OCI-M1 (cell line): ENCODE results near the gene TTLL10.

Source experiments
- DNase-seq: peaks from one replicate; lab custom pipeline; 2025; lab: John Stamatoyannopoulos, UW

The TTLL10 gene

GRCh38 chr1:1206376-1206965 lies 32.8 kb downstream of the TTLL10 start, which contains the start of gene TNFRSF18:
Gene TNFRSF18 (minus strand): TSS chr1:1206592. CDS start chr1:1206571, 21 bp downstream.
- DNase-seq, result no peak

DNA sequence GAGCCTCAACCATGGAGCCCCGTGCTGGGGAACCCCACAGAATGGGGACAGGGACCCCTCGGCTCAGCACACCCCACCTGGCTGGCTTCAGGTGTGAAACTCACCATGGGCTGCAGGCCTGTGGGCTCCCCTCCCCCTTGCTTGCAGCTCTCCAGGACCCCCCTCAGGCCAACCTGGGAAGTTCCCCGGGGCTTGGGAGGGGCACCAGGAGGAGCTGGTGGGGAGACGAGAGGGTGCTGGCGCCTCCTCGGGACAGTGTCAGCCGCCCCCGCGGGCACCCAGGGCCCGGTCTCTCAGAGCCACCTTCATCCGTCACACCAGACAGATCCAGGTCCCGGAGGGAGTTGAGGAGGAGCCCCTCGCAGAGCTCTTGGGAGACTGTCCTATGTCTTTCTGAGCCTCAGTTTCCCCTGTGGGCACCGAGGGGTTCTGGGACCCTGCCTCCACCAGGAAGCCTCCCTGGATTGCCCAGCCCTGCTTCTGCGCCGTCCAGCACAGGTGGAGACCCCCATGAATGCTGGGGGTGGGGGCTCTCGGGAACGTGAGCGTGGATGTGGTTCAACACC lies 33.4 kb downstream of the TTLL10 start:
- no peak for DNase-seq

DNA sequence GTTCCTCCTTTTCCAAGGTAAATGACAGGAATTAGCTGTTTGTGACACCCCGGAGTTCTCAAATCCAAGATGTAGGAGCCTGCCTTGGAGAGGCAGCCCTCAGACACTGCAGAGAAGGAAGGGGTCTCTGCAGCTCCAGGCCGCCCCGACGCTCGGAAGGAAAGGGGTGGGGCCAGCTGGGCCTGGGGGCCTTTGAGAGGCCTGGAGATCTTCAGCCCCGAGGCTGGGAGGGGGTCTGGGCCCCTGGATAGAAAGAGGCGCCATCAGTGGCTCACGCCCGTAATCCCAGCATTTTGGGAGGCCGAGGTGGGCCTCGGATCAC lies 33.9 kb downstream of the TTLL10 start:
- no peak for DNase-seq

- DNase-seq, result peak; percentile 33
Observed at GRCh38 chr1:1208713-1209433, 35.2 kb downstream of the TTLL10 start.

GRCh38 chr1:1210726-1211540 lies 37.3 kb downstream of the TTLL10 start:
- no peak for DNase-seq

DNA sequence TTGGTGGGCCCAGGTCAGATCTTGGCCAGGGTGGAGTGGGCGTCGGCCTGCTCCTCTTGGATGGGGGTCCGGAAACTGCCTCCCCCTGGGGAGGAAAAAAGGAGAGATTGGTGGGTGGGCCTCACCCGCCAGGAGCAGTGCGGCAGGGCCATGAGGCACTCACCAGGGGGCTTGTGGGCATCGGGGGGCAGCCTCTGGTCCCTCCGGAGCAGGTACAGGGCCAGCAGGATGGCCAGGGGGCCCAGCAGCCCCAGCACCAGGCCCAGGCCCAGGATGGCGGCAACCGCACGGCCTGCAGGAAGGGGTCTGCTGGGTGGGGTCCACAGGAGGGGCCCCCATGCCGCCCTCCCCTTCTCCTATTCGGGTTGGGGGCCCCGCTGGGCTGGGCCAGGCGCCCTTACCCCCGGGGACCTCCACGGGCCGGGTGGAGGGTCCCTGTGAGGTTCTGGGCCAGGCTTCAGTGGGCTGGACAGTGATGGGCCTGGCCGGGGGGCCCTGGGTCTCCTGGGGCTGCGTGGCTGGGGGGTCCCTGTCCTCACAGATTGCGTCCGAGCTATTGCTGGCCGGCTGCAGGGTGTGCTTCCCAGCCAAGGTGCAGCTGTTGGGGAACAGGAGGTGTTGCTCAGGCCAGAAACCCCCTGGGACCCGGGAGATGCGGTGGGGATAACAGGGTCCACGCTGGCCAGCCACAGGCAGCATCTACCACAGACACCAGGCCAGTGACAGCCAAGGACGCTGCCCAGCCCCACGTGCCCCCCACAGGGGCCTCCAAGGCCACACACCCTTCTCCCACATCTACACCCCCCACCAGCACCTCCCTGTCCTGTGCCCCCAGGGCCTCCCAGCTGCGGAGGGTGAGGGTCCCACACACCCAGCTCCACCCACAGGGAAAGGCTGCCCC lies 38.1 kb downstream of the TTLL10 start:
- DNase-seq, result no peak

DNA sequence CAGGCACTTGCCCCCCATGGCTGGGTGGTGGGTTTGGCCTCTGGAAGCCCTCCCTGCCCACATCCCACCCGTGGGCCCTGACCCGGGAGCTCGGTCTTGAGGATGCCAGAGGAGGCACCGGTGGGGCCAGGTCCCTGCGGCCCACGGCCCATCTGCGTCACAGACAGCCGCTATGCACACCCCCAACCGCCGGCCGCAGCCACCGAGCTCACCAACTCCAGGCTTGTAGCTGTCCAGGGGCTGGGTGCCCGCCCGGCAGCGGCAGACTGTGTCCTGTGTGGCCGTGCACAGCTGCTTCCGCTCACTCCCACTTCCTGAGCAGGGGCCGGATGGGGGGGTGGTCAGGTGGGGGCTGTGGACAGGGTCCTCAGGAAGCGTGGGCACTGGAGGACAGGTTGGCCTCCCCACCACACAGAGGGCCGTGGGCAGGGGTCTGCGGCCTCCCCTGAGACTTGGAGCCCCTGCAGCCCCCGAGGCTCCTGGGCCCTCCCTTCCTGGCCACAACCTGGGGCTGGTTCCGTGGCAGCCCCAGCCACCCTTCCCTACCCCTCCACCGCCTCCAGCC lies 39.2 kb downstream of the TTLL10 start:
- no peak for DNase-seq

DNA sequence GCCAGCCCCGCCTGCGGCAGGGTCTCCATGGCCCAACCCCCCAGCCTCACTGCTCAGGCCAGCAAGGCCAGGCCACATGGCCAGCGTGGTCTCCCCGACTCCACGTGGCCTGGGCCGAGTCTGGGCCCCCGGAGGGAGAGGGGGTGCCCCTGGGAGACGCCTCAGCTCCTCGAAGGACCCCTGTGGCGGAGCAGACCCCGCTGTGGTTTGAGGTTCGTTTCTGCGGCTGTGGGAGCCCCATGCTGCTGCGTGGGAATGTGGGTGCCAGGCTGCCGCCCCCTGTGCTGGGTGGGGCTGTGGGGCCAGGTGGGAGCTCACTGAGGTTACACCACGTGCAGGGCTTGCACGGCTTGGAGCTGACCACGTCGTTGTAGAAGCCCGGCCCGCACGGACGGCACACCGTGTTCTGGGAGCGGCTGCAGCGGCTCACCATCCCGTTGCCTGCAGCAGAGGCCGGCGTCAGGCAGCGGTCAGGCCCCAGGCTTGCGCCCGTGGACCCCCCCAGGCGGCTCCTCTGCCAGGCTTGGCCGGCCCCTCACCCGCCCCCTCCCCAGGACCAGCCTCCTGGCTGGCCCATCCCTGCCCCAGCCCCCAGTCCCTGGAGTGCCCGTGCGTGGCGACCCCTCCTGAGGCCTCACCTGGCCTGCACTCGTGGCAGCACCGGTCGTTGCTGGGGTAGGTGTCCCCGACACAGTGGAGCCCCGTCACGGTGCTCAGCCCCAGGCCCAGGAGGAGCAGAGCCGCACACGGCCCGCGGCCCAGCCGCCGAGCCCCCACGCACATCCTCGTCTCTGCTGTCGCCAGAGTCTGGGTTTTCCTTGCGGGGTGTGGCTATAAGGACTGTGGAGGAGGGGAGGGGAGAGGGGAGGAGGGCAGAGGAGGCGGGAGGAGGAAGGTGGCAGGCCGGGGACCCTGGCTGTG lies 39.9 kb downstream of the TTLL10 start, which contains the start of gene TNFRSF4:
TNFRSF4 (minus strand) TSS at position 809 of the 921 bp plus-strand sequence; CDS start at position 783, 26 bp downstream.
- no peak for DNase-seq

GRCh38 chr1:1215080-1215676 lies 41.5 kb downstream of the TTLL10 start:
- DNase-seq, result no peak

DNA sequence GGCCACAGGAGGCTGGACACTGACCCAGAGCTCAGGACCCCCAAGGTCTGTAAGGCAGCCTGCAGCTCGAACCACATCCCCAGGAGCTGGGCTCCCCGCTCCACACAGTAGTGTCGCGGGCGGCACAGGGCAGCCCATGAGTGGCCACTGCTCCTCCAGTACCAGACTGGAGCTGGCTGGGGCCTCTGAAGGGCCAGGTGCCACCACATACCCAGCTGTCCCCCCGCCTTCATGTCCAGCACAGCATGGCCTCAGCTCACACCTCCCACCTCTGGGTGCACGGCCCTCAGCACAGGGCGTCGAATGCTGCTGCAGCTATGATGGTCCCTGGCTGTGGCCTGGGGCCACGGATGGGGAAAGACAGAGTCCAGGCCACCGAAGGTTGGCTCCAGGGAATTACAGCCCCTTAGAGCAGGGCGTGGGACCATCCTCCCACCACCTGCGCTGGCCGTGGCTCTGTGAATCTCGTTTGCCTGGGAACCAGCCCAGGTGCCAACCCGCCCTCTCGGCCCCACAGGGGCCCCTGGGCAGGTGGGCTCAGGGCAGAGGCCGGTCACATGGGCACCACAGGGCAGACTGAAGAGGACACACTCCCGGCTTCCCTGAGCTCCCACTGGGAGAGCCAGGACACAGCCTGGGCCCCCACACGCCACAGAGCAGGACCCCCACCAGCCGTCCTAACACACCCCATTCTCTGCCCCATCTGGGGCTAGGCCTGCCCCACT lies 42.4 kb downstream of the TTLL10 start:
- no peak for DNase-seq

DNA sequence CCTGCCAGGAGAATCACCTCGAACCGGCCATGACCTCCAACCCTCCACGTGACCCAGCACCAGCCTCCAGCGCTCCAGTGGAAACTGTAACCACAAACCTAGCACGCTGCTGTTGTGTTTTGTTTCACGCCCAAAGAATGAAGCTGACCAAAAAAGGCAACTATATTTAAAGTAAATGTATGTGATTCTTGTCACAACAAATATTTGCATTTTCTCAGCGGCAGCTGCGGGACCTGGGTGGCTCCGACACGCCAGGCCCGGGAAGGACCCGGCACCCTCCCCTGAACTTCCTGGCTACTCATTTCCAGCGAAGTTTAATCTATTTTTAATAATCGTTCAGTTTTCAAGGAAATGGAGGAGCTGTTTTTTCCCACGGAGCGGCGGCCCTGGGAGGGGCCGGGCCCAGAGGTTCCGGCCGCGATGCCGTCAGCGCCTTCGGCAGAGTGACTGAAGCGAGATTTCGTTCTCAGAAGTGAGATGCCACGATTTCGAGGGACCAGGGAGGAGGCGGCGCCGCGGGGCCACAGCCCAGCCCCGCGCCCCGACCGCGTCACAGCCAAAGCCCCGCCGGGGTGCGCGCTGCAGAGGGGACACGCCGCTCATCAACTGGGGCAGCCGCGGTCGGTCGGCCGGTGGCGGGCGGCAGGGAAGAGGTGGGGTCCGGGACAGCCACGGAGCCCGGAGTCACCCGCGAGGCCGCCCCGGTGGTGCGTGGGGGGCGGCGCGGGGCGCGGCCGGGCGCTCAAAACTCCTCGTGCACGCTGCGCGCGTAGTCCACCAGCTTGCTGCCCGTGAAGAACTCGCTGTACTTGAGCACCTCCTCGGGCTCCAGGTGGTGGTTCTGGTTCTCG lies 43.3 kb downstream of the TTLL10 start:
- no peak for DNase-seq

DNA sequence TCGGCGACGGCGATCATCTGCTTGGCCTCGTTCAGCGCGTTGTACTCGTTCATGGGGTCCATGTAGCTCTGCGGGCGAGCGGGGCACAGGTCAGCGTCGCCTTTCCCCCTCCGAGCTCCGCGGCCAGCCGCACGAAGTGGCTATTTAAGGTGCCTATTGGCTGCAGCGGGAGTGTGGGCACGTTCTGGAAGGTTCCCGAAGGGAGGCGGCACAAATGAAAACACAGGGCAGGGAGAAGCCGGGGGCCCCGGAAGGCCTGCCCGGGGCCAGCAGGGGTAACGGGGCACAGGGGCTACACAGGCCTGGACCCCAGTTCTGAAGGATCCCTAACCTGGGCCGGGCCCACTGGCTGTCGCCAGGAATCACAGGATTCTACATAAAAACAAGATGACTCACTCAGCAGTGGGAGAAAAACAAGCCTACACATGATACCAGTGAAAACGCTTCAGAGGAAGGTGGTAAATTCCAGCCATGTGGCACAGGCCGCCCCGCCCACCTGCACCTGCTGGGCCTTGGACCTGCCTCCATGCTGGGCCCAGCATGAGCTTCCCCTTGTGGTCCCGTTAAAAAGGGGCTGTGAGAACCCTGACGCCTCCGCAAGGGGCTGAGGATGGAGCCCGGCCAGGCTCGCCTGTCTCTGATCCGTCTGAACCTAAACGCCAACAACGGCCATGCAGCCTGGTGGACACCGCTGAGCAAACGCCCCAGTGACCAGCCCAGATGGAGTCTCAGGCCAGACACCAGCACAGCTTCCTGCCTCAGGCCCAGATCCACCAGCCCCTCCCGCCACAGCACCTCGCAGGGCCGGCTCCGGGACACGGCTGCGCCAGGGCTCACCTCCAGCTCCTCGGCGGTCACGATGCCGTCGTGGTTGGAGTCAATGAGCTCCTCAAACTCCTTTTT lies 44.2 kb downstream of the TTLL10 start:
- DNase-seq, result no peak

DNA sequence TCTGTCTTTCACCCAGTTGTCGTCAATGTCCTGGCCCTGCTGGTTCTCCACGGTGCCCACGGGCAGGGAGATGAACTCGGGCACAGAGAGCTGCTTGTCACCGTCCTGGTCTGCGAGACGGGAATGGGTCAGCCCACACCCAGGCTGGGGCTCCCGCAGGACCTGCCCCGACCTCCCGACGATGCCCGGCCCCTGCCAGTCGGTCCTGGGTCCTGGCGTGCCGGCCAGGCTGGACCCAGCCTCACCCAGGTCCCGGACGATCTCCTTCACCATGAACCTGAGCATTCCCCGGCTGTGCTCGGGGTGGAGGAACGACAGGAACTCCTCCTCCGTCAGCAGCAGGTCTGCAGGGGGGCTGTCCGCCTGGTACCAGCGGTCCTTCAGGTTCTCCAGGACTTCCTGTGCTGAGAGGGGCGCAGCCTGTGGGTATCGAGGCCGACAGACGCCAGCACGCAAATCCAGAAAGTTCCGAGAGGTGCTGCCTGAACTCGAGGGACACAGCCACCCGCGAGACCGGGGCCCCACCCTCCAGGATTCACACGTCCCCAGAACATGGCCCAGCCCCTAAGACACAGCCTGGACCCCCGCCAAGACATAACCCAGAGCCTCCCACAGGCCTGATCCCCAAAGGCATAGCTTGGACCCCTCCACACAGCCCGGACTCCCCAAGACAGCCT lies 45.0 kb downstream of the TTLL10 start:
- no peak for DNase-seq

- DNase-seq, result no peak
Observed at GRCh38 chr1:1219341-1219740, 45.7 kb downstream of the TTLL10 start.

- DNase-seq, result no peak
Observed at GRCh38 chr1:1220197-1220596, 46.5 kb downstream of the TTLL10 start.

- DNase-seq, result no peak
Observed at GRCh38 chr1:1221887-1222574, 48.4 kb downstream of the TTLL10 start.
